GM23248 (cell line): Measurements from ENCODE around the gene UCHL1. TPM values are rescaled to one million over a fixed set of nuclear protein-coding genes. Genes with fewer than 3 reads are reported as not detected.
"Not testable (repeated sequence)": the region's sequence is repeated elsewhere in the genome, so short reads cannot be mapped to it uniquely, and the experiment has no call there.

Experiments used
- DNase-seq: peaks from one replicate; pipeline ENCODE4 v3.0.0-alpha.2; 2015
- H2AFZ ChIP-seq: fragments of 200-600 bp; sonication (generic); 2 replicates; pipeline ENCODE4 v1.6.1; 2016; ENCODE audit warnings: antibody characterized with exemption
- H3F3A ChIP-seq: fragments of 200-600 bp; sonication (generic); 2 replicates; pipeline ENCODE4 v1.6.1; 2016; ENCODE audit warnings: mild to moderate bottlenecking, antibody characterized with exemption, mixed run types; ENCODE audit not compliant: insufficient read depth
- H3K27ac ChIP-seq: fragments of 200-600 bp; sonication (generic); 2 replicates; pipeline ENCODE4 v1.5.1; 2016; ENCODE audit warnings: mild to moderate bottlenecking
- H3K27me3 ChIP-seq: fragments of 200-600 bp; sonication (generic); replicated peaks from 2 replicates; pipeline ENCODE4 v1.6.1; 2016; ENCODE audit warnings: mild to moderate bottlenecking; ENCODE audit not compliant: insufficient read depth
- H3K36me3 ChIP-seq: fragments of 200-600 bp; sonication (generic); 2 replicates; pipeline ENCODE4 v1.6.1; 2016; ENCODE audit warnings: low read depth, mild to moderate bottlenecking
- H3K4me1 ChIP-seq: fragments of 200-600 bp; sonication (generic); 2 replicates; pipeline ENCODE4 v1.6.1; 2016; ENCODE audit warnings: mild to moderate bottlenecking; ENCODE audit not compliant: insufficient read depth
- H3K4me2 ChIP-seq: fragments of 200-600 bp; sonication (generic); one replicate; pipeline ENCODE4 v1.6.1; 2016; ENCODE audit warnings: mild to moderate bottlenecking; ENCODE audit not compliant: unreplicated experiment
- H3K4me3 ChIP-seq: fragments of 200-600 bp; sonication (generic); 2 replicates; pipeline ENCODE4 v1.5.1; 2016; ENCODE audit warnings: mild to moderate bottlenecking
- H3K79me2 ChIP-seq: fragments of 200-600 bp; sonication (generic); 2 replicates; pipeline ENCODE4 v1.6.1; 2016; ENCODE audit warnings: mild to moderate bottlenecking; ENCODE audit not compliant: insufficient read depth
- H3K9ac ChIP-seq: fragments of 200-600 bp; sonication (generic); 2 replicates; pipeline ENCODE4 v1.6.1; 2016; ENCODE audit warnings: mild to moderate bottlenecking
- H3K9me2 ChIP-seq: fragments of 200-600 bp; sonication (generic); 2 replicates; pipeline ENCODE4 v1.6.1; 2016; ENCODE audit warnings: mixed run types, mild to moderate bottlenecking, moderate library complexity; ENCODE audit not compliant: insufficient read depth
- H3K9me3 ChIP-seq: fragments of 200-600 bp; sonication (generic); one replicate; pipeline ENCODE4 v1.6.1; 2017; ENCODE audit warnings: low read depth
- H4K20me1 ChIP-seq: fragments of 200-600 bp; sonication (generic); 2 replicates; pipeline ENCODE4 v1.6.0; 2016; ENCODE audit not compliant: insufficient read depth
- EZH2 ChIP-seq: fragments of 200-600 bp; sonication (generic); IDR thresholded peaks from 2 replicates; pipeline ENCODE4 v1.6.1; 2018; ENCODE audit warnings: antibody characterized with exemption, mild to moderate bottlenecking; ENCODE audit not compliant: insufficient read depth, poor library complexity, severe bottlenecking
- EZH2phosphoT487 ChIP-seq: fragments of 200-600 bp; sonication (generic); IDR thresholded peaks from 2 replicates; pipeline ENCODE4 v1.6.1; 2018; ENCODE audit warnings: antibody characterized with exemption, moderate library complexity, mild to moderate bottlenecking, low read depth; ENCODE audit not compliant: insufficient read depth
- WGBS, 2 experiments: methylation state at CpG; one replicate each; pipeline ENCODE4 v1.1.6; 2015 to 2017; ENCODE audit warnings: low lambda C conversion rate in 2 of 2, low coverage in 1 of 2; ENCODE audit errors: missing lambda C conversion rate in 2 of 2; 5-methylcytosine and 5-hydroxymethylcytosine counted together
- in situ Hi-C: fragments of 300-500 bp; cut with MboI; formaldehyde crosslinking; loops from 2 replicates; pipeline ENCODE4 v1.15.0; 2020
- polyA plus RNA-seq: library from polyadenylated mRNA; unstranded; fragments of >200 nt; fragmentation: Nextera tagmentation; extraction: Ambion mirVana; gene quantifications from 2 replicates; pipeline ENCODE4 v1.2.1, GENCODE V29; 2016
- total RNA-seq: library from RNA; depleted of rRNA; stranded (reverse); fragments of >200 nt; shearing (Covaris generic); gene quantifications from 2 replicates; pipeline ENCODE4 v1.2.3, GENCODE V29; 2014

The UCHL1 gene
- total and polyA plus RNA-seq, 2 experiments from 2014 or later, result 306 to 525 TPM

DNA sequence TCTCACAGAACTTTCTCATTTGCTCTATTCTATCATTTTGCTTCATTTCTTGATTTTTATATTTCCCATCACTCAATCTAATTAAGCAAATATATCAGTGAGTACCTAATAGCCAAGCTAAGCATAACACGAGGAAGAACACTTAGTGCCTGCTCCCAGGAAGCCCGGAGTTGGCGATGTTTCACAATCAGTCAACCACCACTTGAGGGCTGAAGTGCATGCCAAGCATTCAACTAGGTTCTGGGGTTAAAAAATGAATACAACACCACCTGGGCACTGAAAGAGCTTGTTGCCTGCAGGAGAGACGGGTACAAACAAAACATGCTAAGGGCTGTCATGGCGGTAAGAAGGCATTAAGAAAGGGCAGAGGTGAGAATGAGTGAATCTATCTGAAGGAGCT, 47.5 kb downstream of the UCHL1 start:
- H3K4me1 ChIP-seq, result no peaks in the 10 kb centered on the region
- WGBS, 2 experiments, result 74 to 77% methylated on average over 5 of the region's 5 CpGs
- no peaks in the 10 kb centered on the region for H4K20me1 ChIP-seq
- no peaks in the 10 kb centered on the region for H3K36me3 ChIP-seq
- no peaks in the 10 kb centered on the region for H3K9me2 ChIP-seq
- no peak overlapping the region for H3K9ac ChIP-seq
- no peak overlapping the region for H3K4me2 ChIP-seq
- H3K79me2 ChIP-seq, result no peaks in the 10 kb centered on the region
- H3K9me3 ChIP-seq, result no peaks in the 10 kb centered on the region
- peaks cover 6% of the 10 kb centered on the region; the same call in 1 of the 2 replicates for H3K27me3 ChIP-seq
- no peak overlapping the region for H2AFZ ChIP-seq
- no peak overlapping the region for H3K4me3 ChIP-seq
- no peak for TF ChIP-seq EZH2phosphoT487
- no peak for TF ChIP-seq EZH2
- in situ Hi-C loops, result no loop called here
- no peak overlapping the region for H3K27ac ChIP-seq
- DNase-seq, result no peak
- H3F3A ChIP-seq, result no peaks in the 10 kb centered on the region

DNA sequence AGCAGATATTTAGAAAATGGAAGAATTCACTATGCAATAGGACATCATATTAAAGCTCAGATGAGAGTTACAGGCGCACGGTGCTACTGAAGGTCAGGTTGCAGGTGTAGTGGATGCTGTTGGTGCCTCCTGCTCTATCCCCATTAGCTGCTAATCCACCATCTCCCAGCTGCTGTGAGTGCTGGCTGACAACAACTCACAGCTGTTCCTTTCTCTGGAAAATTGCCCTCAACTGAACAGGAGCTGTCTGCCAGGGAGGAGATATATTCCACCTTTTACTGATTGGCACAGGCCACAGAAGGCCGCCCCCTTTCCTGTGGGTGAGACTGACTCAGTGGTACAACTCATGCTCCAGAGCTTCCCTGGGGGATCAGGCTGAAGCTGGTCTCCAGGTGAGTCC, 48.7 kb downstream of the UCHL1 start:
- Histone ChIP-seq H3K9me3 (no peaks in the 10 kb centered on the region), H3K4me3 (no peak overlapping the region), H3K27me3 (peaks cover 6% of the 10 kb centered on the region; the same call in 1 of the 2 replicates), H4K20me1 (no peaks in the 10 kb centered on the region), H3K4me1 (no peaks in the 10 kb centered on the region), H2AFZ (no peak overlapping the region), H3K36me3 (no peaks in the 10 kb centered on the region), H3K79me2 (no peaks in the 10 kb centered on the region), H3K9ac (no peak overlapping the region), H3K4me2 (no peak overlapping the region), H3K27ac (no peak overlapping the region), H3K9me2 (no peaks in the 10 kb centered on the region), H3F3A (no peaks in the 10 kb centered on the region)
- TF ChIP-seq EZH2 (no peak), EZH2phosphoT487 (no peak)
- no peak for DNase-seq
- 73 to 77% methylated on average over 3 of the region's 3 CpGs for WGBS, 2 experiments
- in situ Hi-C loops, result no loop called here

DNA sequence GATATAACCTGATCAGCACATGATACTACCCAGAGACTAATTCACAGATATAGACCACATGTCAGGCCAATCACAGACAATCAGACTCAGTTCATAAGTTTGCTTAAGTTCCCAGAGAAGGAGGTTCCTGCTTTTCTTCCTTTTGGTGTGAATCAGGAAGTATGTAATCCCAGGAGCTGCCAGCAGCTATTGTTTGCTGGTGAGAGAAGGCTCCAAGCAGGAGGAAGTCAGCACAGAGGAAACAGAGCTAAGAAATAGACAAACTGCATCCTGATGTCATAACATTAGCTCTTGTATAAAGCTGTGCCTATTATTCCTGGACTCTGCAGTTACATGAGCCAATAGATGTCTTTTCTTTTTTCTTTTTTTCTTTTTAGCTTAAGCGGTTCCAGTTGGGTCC, 50.9 kb downstream of the UCHL1 start:
- no peaks in the 10 kb centered on the region for H3F3A ChIP-seq
- no peak overlapping the region for H3K4me2 ChIP-seq
- no peak overlapping the region for H3K27ac ChIP-seq
- in situ Hi-C loops, result no loop called here
- no peak overlapping the region for H2AFZ ChIP-seq
- TF ChIP-seq EZH2 (no peak), EZH2phosphoT487 (no peak)
- no peak overlapping the region for H3K4me3 ChIP-seq
- no peaks in the 10 kb centered on the region for H3K36me3 ChIP-seq
- H3K27me3 ChIP-seq, result no peaks in the 10 kb centered on the region; the same call in 1 of the 2 replicates
- no peaks in the 10 kb centered on the region for H4K20me1 ChIP-seq
- no peaks in the 10 kb centered on the region for H3K9me2 ChIP-seq
- 63 to 71% methylated on average over 1 of the region's 1 CpG for WGBS, 2 experiments
- H3K79me2 ChIP-seq, result no peaks in the 10 kb centered on the region
- no peaks in the 10 kb centered on the region for H3K9me3 ChIP-seq
- no peaks in the 10 kb centered on the region for H3K4me1 ChIP-seq
- no peak overlapping the region for H3K9ac ChIP-seq
- DNase-seq, result no peak

DNA sequence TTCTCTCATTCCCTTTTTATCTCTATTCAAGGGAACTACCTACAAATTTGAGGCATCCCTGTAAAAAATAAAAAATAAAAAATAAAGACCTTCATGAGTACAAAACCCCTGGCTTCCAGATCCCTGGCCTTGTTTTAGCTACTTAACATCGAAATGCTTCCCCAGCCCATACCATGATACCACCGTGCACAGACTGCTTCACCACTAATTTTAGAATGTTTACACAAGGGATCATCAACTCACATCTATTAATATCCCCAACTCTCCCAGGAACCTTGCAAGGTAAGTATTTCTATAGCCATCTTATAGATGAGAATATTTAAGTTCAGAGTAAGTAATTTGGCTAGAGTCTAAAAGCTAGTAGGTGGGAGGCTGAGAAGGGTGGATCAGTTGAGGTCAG, 51.7 kb downstream of the UCHL1 start:
- Histone ChIP-seq H3K9me2 (no peaks in the 10 kb centered on the region), H4K20me1 (no peaks in the 10 kb centered on the region), H3K4me3 (no peak overlapping the region), H3K4me1 (no peaks in the 10 kb centered on the region), H3K4me2 (no peak overlapping the region), H3K79me2 (no peaks in the 10 kb centered on the region), H3K36me3 (no peaks in the 10 kb centered on the region), H3K9ac (no peak overlapping the region), H3K27ac (no peak overlapping the region), H3F3A (no peaks in the 10 kb centered on the region), H2AFZ (no peak overlapping the region), H3K27me3 (no peaks in the 10 kb centered on the region; the same call in 1 of the 2 replicates), H3K9me3 (no peaks in the 10 kb centered on the region)
- TF ChIP-seq EZH2phosphoT487 (no peak), EZH2 (no peak)
- in situ Hi-C loops, result no loop called here
- 37 to 43% methylated on average over 2 of the region's 2 CpGs for WGBS, 2 experiments
- DNase-seq, result no peak

DNA sequence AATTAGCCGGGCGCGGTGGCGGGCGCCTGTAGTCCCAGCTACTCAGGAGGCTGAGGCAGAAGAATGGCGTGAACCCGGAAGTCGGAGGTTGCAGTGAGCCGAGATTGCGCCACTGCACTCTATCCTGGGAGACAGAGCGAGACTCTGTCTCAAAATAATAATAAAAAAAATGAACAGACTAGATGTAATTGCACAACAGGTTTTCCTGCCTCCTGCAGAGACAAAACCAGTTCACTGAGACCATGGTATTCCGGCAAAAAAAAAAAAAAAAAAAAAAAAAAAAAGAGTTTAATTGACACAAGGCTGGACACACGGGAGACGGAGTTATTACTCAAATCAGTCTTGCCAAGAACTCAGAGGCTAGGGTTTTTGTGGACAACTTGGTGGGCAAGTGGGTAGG, 58.7 kb downstream of the UCHL1 start:
- in situ Hi-C loops, H3K4me2 ChIP-seq: not testable (repeated sequence)

More for the DNA sequence above, 58.7 kb downstream of the UCHL1 start:
- not testable (repeated sequence) for H3K9ac ChIP-seq, H3K4me1 ChIP-seq, H3K9me2 ChIP-seq, H3F3A ChIP-seq, H4K20me1 ChIP-seq, H3K9me3 ChIP-seq, H3K27ac ChIP-seq, DNase-seq, H3K79me2 ChIP-seq, H3K4me3 ChIP-seq, H2AFZ ChIP-seq, H3K27me3 ChIP-seq, H3K36me3 ChIP-seq
- WGBS, 2 experiments, result 73 to 77% methylated on average over 14 of the region's 14 CpGs
